Loucy (cell line): ENCODE data around the gene PAFAH1B1.
"Not testable (repeated sequence)": the region's sequence is repeated elsewhere in the genome, so short reads cannot be mapped to it uniquely, and the experiment has no call there.

ENCODE experiments used
- H2AFZ ChIP-seq: fragments of 200-600 bp; sonication (generic); 2 replicates; pipeline ENCODE4 v1.6.0; 2016; ENCODE audit warnings: antibody characterized with exemption, mild to moderate bottlenecking, low read length, moderate library complexity
- H3F3A ChIP-seq: fragments of 200-600 bp; 2 replicates; pipeline ENCODE4 v1.6.0; 2016; ENCODE audit warnings: antibody characterized with exemption, low read depth, mild to moderate bottlenecking
- H3K27me3 ChIP-seq: fragments of 200-600 bp; sonication (generic); 2 replicates; pipeline ENCODE4 v1.6.1; 2014; ENCODE audit warnings: low read length, mild to moderate bottlenecking; ENCODE audit not compliant: insufficient read depth, poor library complexity, severe bottlenecking
- H3K36me3 ChIP-seq: fragments of 200-600 bp; sonication (generic); 2 replicates; pipeline ENCODE4 v1.6.1; 2016; ENCODE audit warnings: low read length; ENCODE audit not compliant: insufficient read depth
- H3K4me1 ChIP-seq: fragments of 200-600 bp; sonication (generic); 2 replicates; pipeline ENCODE4 v1.5.1; 2014; ENCODE audit warnings: low read length, mild to moderate bottlenecking; ENCODE audit not compliant: insufficient read depth, poor library complexity, severe bottlenecking
- H3K4me2 ChIP-seq: fragments of 200-600 bp; sonication (generic); 2 replicates; pipeline ENCODE4 v1.6.0; 2014; ENCODE audit warnings: antibody characterized with exemption, low read length, low read depth, mild to moderate bottlenecking; ENCODE audit not compliant: poor library complexity, severe bottlenecking
- H3K4me3 ChIP-seq: fragments of 200-600 bp; sonication (generic); 2 replicates; pipeline ENCODE4 v1.5.1; 2014; ENCODE audit warnings: low read length, mild to moderate bottlenecking, mixed read lengths; ENCODE audit not compliant: poor library complexity, severe bottlenecking
- H3K79me2 ChIP-seq: fragments of 200-600 bp; sonication (generic); 2 replicates; pipeline ENCODE4 v1.6.1; 2014; ENCODE audit warnings: low read length; ENCODE audit not compliant: insufficient read depth
- H3K9ac ChIP-seq: fragments of 200-600 bp; sonication (generic); 2 replicates; pipeline ENCODE4 v1.6.0; 2014; ENCODE audit warnings: mild to moderate bottlenecking, low read depth, low read length, moderate library complexity; ENCODE audit not compliant: poor library complexity, severe bottlenecking
- H3K9me2 ChIP-seq: fragments of 200-600 bp; sonication (generic); replicated peaks from 2 replicates; pipeline ENCODE4 v1.6.1; 2016; ENCODE audit warnings: low read depth, low read length, mixed read lengths
- H3K9me3 ChIP-seq: fragments of 200-600 bp; sonication (generic); 2 replicates; pipeline ENCODE4 v1.6.1; 2014; ENCODE audit warnings: mild to moderate bottlenecking, antibody characterized with exemption, low read length, low read depth; ENCODE audit not compliant: insufficient read depth
- H4K20me1 ChIP-seq: fragments of 200-600 bp; sonication (generic); 2 replicates; pipeline ENCODE4 v1.6.0; 2014; ENCODE audit warnings: antibody characterized with exemption, low read length, mild to moderate bottlenecking; ENCODE audit not compliant: insufficient read depth, poor library complexity, severe bottlenecking
- EZH2phosphoT487 ChIP-seq: fragments of 200-600 bp; IDR thresholded peaks from 2 replicates; pipeline ENCODE4 v1.6.1; 2018; ENCODE audit warnings: antibody characterized with exemption, mild to moderate bottlenecking, moderate library complexity, borderline replicate concordance
- TF ChIP-seq, protein P1 (sequence below): fragments of 200-600 bp; sonication (generic); conservative IDR thresholded peaks from 2 replicates; pipeline ENCODE4 v1.5.1; 2014; ENCODE audit warnings: mild to moderate bottlenecking, antibody characterized with exemption, low read length

Gene PAFAH1B1

DNA sequence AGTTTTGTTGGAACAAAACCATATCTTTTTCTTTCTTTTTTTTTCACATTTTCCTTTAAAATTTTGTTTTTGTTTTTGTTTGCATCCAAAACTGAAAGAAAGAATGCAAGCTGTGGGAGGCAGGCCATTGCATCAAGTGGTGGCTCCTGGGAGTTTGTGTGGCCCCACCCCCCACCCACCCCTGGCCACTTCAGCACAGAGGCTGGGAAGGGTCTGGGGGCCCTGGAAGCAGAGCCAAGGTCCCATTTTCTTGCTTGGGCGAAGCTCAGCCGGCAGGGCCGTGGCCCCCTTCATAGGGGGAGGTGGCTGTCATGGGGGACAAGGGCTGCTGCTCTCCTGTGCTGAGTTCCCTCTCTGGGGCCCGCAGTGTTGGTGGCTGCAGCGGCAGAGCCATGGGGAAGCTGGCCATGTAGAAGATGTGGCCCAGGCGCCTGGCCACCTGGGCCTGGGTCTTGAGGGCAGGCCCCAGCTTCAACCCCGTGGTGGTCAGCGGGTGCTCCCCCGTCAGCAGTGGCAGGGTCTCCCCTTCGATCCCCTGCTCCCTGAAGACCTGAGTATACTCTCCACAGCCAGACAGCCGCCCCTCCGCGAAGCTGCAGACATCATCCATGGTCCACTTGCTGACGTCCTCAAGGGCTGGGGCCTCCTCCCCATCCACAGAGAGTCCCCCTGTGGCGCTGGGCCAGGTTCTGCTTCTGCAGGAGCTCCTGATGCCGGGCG lies 19.8 kb downstream of the PAFAH1B1 start:
- peaks cover 15% of the 10 kb centered on the region for H3K36me3 ChIP-seq
- no peak overlapping the region for H3K4me3 ChIP-seq
- H2AFZ ChIP-seq, result no peak overlapping the region
- H3K9me3 ChIP-seq, result no peaks in the 10 kb centered on the region
- H3K4me1 ChIP-seq, result no peaks in the 10 kb centered on the region
- TF ChIP-seq, protein P1, sequence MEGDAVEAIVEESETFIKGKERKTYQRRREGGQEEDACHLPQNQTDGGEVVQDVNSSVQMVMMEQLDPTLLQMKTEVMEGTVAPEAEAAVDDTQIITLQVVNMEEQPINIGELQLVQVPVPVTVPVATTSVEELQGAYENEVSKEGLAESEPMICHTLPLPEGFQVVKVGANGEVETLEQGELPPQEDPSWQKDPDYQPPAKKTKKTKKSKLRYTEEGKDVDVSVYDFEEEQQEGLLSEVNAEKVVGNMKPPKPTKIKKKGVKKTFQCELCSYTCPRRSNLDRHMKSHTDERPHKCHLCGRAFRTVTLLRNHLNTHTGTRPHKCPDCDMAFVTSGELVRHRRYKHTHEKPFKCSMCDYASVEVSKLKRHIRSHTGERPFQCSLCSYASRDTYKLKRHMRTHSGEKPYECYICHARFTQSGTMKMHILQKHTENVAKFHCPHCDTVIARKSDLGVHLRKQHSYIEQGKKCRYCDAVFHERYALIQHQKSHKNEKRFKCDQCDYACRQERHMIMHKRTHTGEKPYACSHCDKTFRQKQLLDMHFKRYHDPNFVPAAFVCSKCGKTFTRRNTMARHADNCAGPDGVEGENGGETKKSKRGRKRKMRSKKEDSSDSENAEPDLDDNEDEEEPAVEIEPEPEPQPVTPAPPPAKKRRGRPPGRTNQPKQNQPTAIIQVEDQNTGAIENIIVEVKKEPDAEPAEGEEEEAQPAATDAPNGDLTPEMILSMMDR, result no peak
- no peak for TF ChIP-seq EZH2phosphoT487
- H3K9me2 ChIP-seq, result no peaks in the 10 kb centered on the region
- no peak overlapping the region for H3K9ac ChIP-seq
- peaks cover 100% of the 10 kb centered on the region for H3K79me2 ChIP-seq
- no peaks in the 10 kb centered on the region for H3F3A ChIP-seq
- H4K20me1 ChIP-seq, result peaks cover 94% of the 10 kb centered on the region
- no peak overlapping the region for H3K4me2 ChIP-seq
- no peaks in the 10 kb centered on the region for H3K27me3 ChIP-seq

DNA sequence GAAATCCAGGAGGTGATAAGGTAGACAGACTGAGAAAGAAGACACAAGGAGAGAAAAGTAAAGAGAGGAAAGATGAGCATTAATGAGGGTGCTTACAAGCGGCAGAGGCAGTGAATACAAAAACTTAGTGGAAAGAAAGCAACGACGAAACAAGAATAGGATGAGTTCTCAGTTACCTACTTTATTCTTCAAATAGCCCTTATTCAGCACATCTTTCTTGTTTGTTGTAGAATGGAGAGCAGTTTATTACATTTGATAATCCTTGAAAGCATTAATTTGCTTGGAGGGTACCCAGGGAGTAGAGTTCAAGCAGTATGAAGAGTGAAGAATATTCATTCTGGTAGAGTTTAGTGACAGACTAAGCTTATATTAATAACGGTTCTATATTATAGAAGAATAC lies 22.4 kb downstream of the PAFAH1B1 start:
- Histone ChIP-seq H3K9ac (no peak overlapping the region), H3K9me3 (no peaks in the 10 kb centered on the region), H3F3A (no peaks in the 10 kb centered on the region), H3K79me2 (peaks cover 98% of the 10 kb centered on the region), H3K4me3 (no peak overlapping the region), H3K4me2 (no peak overlapping the region), H3K27me3 (no peaks in the 10 kb centered on the region), H3K4me1 (no peaks in the 10 kb centered on the region), H3K9me2 (no peaks in the 10 kb centered on the region), H2AFZ (no peak overlapping the region), H4K20me1 (peaks cover 96% of the 10 kb centered on the region), H3K36me3 (peaks cover 15% of the 10 kb centered on the region)
- TF ChIP-seq, protein P1, result no peak
- no peak for TF ChIP-seq EZH2phosphoT487

DNA sequence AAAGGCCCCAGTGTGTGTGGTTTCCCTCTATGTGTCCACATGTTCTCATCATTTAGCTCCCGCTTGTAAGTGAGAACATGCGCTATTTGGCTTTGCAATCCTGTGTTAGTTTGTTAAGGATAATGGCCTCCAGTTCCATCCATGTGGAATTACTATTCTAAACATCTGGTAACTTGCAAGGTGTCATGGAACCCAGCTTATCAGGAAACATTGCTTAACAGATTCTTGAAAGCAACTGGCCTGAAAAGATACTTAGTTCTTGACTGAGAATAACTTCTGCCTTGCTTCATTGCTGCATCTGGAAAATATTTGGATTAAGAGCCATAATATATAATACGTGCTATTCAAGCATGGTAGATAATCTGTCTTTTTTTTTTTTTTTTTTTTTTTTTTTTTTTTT lies 27.8 kb downstream of the PAFAH1B1 start:
- TF ChIP-seq, protein P1, result no peak
- TF ChIP-seq EZH2phosphoT487, result no peak
- Histone ChIP-seq H3F3A (no peaks in the 10 kb centered on the region), H3K9ac (no peak overlapping the region), H3K9me2 (no peaks in the 10 kb centered on the region), H4K20me1 (peaks cover 81% of the 10 kb centered on the region), H3K4me3 (no peak overlapping the region), H2AFZ (no peak overlapping the region), H3K4me1 (no peaks in the 10 kb centered on the region), H3K36me3 (peaks cover 24% of the 10 kb centered on the region; the same call in 1 of the 2 replicates), H3K4me2 (no peak overlapping the region), H3K9me3 (no peaks in the 10 kb centered on the region), H3K27me3 (no peaks in the 10 kb centered on the region), H3K79me2 (peaks cover 98% of the 10 kb centered on the region)

DNA sequence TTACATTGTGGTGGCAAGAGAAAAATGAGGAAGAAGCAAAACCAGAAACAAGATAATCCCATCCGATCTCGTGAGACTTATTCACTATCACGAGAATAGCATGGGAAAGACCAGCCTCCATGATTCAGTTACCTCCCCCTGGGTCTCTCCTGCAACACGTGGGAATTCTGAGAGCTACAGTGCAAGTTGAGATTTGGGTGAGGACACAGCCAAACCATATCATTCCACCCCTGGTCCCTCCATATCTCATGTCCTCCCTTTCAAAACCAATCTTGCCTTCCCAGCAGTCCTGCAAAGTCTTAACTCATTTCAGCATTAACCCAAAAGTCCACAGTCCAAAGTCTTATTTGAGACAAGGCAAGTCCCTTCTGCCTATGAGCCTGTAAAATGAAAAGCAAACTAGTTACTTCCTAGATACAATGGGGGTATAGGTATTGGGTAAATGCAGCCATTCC lies 28.5 kb downstream of the PAFAH1B1 start:
- not testable (repeated sequence) for H3F3A ChIP-seq, H3K9me3 ChIP-seq, H3K27me3 ChIP-seq, H2AFZ ChIP-seq, H3K4me3 ChIP-seq, H3K4me1 ChIP-seq, H3K9ac ChIP-seq, H3K9me2 ChIP-seq, H3K4me2 ChIP-seq
- Histone ChIP-seq H3K79me2 (peaks cover 98% of the 10 kb centered on the region), H3K36me3 (peaks cover 20% of the 10 kb centered on the region; the same call in 1 of the 2 replicates), H4K20me1 (peaks cover 81% of the 10 kb centered on the region)

DNA sequence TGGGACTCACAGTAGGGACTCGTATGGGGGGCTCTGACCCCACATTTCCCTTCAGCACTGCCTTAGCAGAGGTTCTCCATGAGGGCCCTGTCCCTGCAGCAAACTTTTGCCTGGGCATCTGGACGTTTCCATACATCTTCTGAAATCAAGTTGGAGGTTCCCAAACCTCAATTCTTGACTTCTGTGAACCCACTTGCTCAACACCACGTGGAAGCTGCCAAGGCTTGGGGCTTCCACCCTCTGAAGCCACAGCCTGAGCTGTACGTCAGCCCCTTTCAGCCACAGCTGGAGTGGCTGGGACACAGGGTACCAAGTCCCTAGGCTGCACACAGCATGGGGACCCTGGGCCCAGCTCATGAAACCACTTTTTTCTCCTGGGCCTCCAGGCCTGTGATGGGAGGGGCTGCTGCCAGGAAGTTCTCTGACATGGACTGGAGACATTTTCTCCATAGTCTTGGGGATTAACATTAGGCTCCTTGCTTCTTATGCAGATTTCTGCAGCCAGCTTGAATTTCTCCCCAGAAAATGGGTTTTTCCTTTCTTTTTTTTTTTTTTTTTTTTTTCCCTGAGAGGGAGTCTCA lies 29.4 kb downstream of the PAFAH1B1 start:
- not testable (repeated sequence) for H3K9ac ChIP-seq, H3K4me1 ChIP-seq, H3K9me3 ChIP-seq, H3K4me3 ChIP-seq, H3F3A ChIP-seq, H3K9me2 ChIP-seq, H3K4me2 ChIP-seq, H3K27me3 ChIP-seq, H2AFZ ChIP-seq
- Histone ChIP-seq H3K36me3 (peaks cover 20% of the 10 kb centered on the region; the same call in 1 of the 2 replicates), H4K20me1 (peaks cover 80% of the 10 kb centered on the region), H3K79me2 (peaks cover 98% of the 10 kb centered on the region)
